Loucy (cell line): ENCODE measurements around the gene TYW5.

Experiments
- EZH2phosphoT487 ChIP-seq: fragments of 200-600 bp; IDR thresholded peaks from 2 replicates; pipeline ENCODE4 v1.6.1; 2018; ENCODE audit warnings: antibody characterized with exemption, mild to moderate bottlenecking, moderate library complexity, borderline replicate concordance
- TF ChIP-seq, protein P1 (sequence below): fragments of 200-600 bp; sonication (generic); conservative IDR thresholded peaks from 2 replicates; pipeline ENCODE4 v1.5.1; 2014; ENCODE audit warnings: mild to moderate bottlenecking, antibody characterized with exemption, low read length

DNA sequence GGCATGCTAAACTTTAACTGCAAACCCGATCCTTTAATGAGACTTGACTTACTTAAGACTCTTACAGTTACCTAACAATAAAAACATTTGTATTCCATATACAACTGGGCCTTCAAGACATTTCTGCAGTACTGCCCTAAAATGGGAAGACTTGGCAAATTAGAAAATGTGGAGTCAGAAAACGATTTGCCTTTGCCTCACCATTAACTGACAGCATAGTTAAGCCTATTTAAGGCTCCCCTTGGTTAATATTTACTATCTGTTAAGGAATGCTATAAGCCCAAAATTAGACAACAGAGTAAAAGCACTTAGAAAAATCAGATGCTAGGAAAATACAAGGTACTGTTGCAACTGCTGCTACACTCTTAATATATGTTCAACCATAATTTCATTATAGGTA lies 18.7 kb downstream of the TYW5 start:
- TF ChIP-seq, protein P1, sequence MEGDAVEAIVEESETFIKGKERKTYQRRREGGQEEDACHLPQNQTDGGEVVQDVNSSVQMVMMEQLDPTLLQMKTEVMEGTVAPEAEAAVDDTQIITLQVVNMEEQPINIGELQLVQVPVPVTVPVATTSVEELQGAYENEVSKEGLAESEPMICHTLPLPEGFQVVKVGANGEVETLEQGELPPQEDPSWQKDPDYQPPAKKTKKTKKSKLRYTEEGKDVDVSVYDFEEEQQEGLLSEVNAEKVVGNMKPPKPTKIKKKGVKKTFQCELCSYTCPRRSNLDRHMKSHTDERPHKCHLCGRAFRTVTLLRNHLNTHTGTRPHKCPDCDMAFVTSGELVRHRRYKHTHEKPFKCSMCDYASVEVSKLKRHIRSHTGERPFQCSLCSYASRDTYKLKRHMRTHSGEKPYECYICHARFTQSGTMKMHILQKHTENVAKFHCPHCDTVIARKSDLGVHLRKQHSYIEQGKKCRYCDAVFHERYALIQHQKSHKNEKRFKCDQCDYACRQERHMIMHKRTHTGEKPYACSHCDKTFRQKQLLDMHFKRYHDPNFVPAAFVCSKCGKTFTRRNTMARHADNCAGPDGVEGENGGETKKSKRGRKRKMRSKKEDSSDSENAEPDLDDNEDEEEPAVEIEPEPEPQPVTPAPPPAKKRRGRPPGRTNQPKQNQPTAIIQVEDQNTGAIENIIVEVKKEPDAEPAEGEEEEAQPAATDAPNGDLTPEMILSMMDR = no peak
- no peak for TF ChIP-seq EZH2phosphoT487
